Measurements from ENCODE around the gene SNRNP200.

DNA sequence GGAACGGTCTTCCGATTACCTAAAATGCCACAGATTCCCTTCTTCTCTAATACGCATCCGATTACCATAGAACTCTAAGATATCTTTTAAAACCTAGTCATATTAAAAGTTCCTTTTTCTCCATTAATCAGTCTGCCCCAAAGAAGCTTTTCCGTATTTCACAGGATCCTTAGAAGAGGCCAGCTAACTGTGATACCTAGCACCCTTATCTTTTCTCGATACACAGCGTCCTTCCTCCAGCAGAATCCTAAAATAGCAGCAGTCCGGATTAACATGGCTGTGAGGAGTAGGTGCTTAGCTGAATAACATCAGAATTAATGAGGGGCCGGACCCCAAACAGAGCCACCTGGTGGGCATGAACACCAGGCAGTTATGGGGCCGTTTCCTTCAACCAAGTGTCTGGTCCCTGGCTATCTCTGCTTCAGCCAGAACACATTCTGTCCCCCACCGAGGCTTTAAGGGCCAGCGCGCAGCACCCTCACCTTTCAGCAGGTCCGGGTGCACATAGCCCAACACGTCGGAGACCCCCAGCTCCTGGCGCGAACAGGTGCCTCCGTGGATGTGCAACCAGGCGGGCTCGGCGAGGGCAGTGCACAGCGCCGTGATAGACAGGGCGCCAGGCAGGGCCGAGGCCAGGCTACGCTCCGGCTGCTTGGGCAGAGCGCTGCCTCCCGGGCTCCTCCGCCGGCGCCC is 40.5 kb downstream of the SNRNP200 start:
- TF ChIP-seq, protein P1, sequence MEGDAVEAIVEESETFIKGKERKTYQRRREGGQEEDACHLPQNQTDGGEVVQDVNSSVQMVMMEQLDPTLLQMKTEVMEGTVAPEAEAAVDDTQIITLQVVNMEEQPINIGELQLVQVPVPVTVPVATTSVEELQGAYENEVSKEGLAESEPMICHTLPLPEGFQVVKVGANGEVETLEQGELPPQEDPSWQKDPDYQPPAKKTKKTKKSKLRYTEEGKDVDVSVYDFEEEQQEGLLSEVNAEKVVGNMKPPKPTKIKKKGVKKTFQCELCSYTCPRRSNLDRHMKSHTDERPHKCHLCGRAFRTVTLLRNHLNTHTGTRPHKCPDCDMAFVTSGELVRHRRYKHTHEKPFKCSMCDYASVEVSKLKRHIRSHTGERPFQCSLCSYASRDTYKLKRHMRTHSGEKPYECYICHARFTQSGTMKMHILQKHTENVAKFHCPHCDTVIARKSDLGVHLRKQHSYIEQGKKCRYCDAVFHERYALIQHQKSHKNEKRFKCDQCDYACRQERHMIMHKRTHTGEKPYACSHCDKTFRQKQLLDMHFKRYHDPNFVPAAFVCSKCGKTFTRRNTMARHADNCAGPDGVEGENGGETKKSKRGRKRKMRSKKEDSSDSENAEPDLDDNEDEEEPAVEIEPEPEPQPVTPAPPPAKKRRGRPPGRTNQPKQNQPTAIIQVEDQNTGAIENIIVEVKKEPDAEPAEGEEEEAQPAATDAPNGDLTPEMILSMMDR (IDR thresholded peaks at IDR 0.05): peak; percentile 63
- no peak for TF ChIP-seq EZH2 (IDR thresholded peaks at IDR 0.05; ENCODE audit: borderline replicate concordance, insufficient read depth, low read depth, low read length, poor library complexity, severe bottlenecking)
